Measurements from ENCODE around the gene CTTN.
"Not testable (repeated sequence)": the region's sequence is repeated elsewhere in the genome, so short reads cannot be mapped to it uniquely, and the experiment has no call there.

CTTN gene

DNA sequence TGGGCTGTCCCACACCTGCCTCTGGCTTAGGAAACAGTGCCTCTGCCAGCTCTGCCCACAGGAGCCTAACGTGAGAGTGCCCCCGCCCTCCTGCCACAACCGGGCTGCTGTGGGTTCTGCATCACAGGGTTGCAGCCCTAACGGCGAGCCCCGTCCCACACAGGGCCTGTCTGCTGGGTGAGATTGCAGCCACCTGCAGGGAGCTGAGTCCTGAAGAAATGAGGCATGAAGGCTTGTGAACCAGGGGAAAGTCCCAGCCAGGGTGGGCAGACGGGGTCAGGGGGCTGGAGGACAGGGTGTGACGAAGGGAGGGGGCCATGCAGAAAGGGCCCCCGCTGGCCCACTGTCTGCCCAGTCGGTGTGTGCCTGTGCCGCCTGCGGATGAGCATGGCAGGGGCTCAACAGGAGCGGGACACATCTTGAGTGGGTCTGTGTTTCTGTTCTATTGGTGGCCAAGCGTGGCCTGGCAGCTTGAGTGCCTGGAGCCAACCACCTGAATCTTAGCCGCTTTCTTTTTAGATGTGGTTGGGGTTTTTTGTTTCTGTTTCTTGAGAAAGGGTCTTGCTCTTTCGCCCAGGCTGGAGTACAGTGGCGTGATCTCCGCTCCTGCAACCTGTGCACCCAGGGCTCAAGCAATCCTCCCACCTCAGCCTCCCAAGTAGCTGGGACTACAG, 38.9 kb downstream of the CTTN start:
- peaks cover 14% of the 10 kb centered on the region; the same call in 1 of the 2 replicates for H4K20me1 ChIP-seq
- H3K27ac ChIP-seq: peak overlapping the region; percentile 67
- peaks cover 19% of the 10 kb centered on the region; the same call in 1 of the 2 replicates for H3K27me3 ChIP-seq
- 0 out of 2 replicates have a peak overlapping the region, but pooled peaks have one; percentile 35 for H3K4me3 ChIP-seq
- no peak overlapping the region; the same call in 1 of the 2 replicates for H3K9ac ChIP-seq
- no peaks in the 10 kb centered on the region for H3K36me3 ChIP-seq
- no peaks in the 10 kb centered on the region for H3K9me3 ChIP-seq
- peak overlapping the region; percentile 92 for H3K4me2 ChIP-seq
- no peak for TF ChIP-seq Cebpa-rat (IDR thresholded peaks at IDR 0.05)
- peaks cover 91% of the 10 kb centered on the region for H3K4me1 ChIP-seq

DNA sequence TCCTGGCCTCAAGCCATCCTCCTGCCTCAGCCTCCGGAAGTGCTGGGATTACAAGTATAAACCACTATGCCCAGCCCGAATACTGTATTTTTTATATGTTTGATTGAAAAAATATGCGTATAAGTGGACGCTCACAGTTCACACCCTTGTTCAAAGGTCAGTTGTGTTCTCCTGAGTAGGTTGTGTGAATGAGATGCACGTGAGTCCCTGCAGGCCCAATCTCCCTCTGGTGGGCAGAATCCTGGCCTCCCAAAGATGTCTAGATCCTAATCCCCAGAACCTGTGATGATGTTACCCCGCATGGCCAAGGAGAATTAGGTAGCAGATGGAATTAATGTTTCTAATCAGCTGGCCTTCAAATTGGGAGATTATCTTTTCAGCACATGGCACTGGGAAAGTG, 41.9 kb downstream of the CTTN start:
- Histone ChIP-seq H3K27me3 (peaks cover 6% of the 10 kb centered on the region; the same call in 1 of the 2 replicates), H3K4me3 (no peak overlapping the region), H3K9me3 (no peaks in the 10 kb centered on the region), H3K27ac (no peak overlapping the region), H3K36me3 (no peaks in the 10 kb centered on the region), H3K4me1 (peaks cover 82% of the 10 kb centered on the region), H3K9ac (no peak overlapping the region), H3K4me2 (no peak overlapping the region), H4K20me1 (peaks cover 14% of the 10 kb centered on the region; the same call in 1 of the 2 replicates)
- TF ChIP-seq Cebpa-rat (IDR thresholded peaks at IDR 0.05): no peak

DNA sequence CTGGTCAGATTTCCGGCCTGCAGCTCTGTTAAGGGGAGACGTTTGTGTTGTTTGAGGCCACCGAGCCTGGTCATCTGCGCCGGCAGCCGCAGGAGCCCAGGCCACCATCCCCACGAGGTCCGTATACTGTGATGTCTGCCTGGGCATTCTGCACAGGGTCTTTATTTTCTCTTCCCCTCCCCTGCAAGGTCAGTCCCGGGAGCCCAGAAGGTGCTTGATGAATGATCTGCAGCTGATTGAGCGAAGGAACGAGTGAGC, 45.4 kb downstream of the CTTN start:
- Histone ChIP-seq H3K9ac (no peak overlapping the region), H3K4me3 (no peak overlapping the region), H3K36me3 (no peaks in the 10 kb centered on the region), H3K9me3 (peaks cover 13% of the 10 kb centered on the region), H4K20me1 (no peaks in the 10 kb centered on the region), H3K27ac (no peak overlapping the region; the same call in 1 of the 2 replicates), H3K4me2 (peak overlapping the region; percentile 75), H3K27me3 (no peaks in the 10 kb centered on the region), H3K4me1 (peaks cover 47% of the 10 kb centered on the region)
- no peak for TF ChIP-seq Cebpa-rat (IDR thresholded peaks at IDR 0.05)

DNA sequence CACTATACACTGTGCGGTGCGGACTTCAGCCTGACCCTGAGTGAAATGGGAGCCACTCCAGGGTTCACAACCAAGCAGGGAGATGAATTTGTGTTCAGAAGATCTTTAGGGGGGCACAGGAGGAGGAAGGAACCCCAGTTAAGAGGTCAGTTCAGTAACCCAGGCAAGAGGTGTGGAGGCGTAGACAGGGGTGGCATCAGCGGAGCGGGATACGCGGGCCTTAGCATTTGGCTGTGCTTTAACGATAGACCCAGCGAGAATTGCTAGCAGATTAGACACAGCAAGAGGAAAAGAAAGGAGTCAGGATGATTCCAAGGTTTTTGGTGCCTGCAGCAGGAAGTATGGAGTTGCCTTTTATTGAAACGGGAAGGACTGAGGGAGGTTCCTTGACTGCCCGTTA, 46.8 kb downstream of the CTTN start:
- no peaks in the 10 kb centered on the region for H3K36me3 ChIP-seq
- H3K4me1 ChIP-seq: peaks cover 34% of the 10 kb centered on the region
- H3K9ac ChIP-seq: no peak overlapping the region
- TF ChIP-seq Cebpa-rat (IDR thresholded peaks at IDR 0.05): no peak
- no peak overlapping the region for H3K4me2 ChIP-seq
- H3K4me3 ChIP-seq: no peak overlapping the region
- H3K9me3 ChIP-seq: peaks cover 27% of the 10 kb centered on the region
- H3K27me3 ChIP-seq: no peaks in the 10 kb centered on the region
- no peaks in the 10 kb centered on the region for H4K20me1 ChIP-seq
- H3K27ac ChIP-seq: no peak overlapping the region

DNA sequence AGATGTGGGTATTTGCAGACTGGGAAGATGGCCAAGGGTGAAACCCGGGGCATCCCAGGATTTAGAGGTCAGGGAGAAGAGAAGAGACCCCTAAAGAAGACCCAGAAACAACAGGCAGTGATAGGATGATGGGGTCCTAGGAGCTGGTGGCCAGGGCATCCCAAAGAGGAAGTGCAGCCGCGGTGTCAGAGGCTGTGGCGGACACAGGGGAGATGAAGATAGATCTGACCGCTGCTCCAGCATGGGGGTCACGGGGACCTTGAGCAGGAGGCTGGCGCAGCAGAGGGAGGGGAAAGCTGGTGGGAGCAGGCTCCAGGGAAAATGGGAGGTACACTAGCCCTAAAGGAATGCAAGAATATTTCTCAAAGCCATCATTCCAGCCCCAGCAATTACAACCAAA, 47.3 kb downstream of the CTTN start:
- no peak for TF ChIP-seq Cebpa-rat (IDR thresholded peaks at IDR 0.05)
- Histone ChIP-seq H3K4me1 (peaks cover 33% of the 10 kb centered on the region), H3K9ac (no peak overlapping the region), H3K4me3 (no peak overlapping the region), H3K27ac (no peak overlapping the region), H3K9me3 (peaks cover 32% of the 10 kb centered on the region), H3K27me3 (no peaks in the 10 kb centered on the region), H4K20me1 (no peaks in the 10 kb centered on the region), H3K4me2 (no peak overlapping the region), H3K36me3 (no peaks in the 10 kb centered on the region)

DNA sequence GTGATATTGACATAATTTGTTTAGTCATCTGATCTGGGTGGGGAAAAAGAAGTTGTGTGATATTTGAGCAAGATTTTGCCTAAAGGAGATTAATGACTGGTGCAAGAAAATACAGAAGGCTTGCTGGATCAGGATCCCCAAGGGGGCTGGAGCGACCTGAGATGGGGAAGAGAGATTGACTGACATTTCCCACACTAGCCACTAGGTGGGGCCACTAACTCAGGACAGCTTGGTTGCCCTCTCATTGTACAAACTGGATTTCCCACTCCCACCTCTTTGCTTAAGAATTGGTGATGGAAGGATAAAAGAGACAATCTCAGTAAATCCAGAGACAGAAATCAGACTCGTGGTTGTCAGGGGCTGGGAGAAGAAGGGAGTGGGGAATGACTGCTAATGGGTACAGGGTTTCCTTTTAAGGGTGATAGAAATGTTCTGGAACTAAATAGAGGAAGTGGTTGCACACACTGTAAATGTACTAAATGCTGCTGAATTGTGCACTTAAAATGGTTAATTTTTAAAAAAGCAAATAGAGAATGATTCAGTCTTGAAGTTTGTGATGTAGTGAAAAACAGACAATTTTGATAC, 50.7 kb downstream of the CTTN start:
- Histone ChIP-seq H3K4me2 (no peak overlapping the region), H4K20me1 (no peaks in the 10 kb centered on the region), H3K4me3 (no peak overlapping the region), H3K36me3 (no peaks in the 10 kb centered on the region), H3K27me3 (no peaks in the 10 kb centered on the region), H3K9me3 (peaks cover 44% of the 10 kb centered on the region), H3K9ac (no peak overlapping the region), H3K4me1 (peaks cover 14% of the 10 kb centered on the region), H3K27ac (no peak overlapping the region)
- no peak for TF ChIP-seq Cebpa-rat (IDR thresholded peaks at IDR 0.05)

DNA sequence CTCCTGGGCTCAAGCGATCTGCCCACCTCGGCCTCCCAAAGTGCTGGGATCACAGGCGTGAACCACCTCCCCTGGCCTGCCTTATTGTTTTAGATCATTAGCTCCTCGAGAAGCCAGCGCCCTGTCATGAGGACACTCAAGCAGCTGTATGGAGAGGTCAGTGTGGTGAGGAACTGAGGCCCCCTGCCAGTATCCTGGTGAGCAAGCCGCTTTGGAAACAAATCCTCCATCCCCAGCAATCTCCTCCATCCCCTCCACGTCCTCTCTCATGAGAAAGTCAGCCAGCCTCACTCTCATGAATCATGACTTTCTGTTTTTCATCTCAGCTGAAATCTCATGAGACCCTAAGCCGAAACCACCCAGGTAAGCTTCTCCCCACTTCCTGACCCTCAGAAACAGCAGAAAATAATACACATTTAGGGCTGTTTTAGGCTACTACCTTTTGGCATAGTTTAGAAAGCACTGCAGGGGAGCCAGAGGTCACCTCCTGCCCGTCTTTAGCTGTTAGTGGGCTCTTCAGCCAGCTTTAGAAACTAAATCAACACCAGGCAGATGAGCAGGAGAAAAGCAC, 56.0 kb downstream of the CTTN start:
- no peaks in the 10 kb centered on the region for H3K27me3 ChIP-seq
- peaks cover 26% of the 10 kb centered on the region for H3K9me3 ChIP-seq
- H4K20me1 ChIP-seq: no peaks in the 10 kb centered on the region
- TF ChIP-seq Cebpa-rat (IDR thresholded peaks at IDR 0.05): no peak
- H3K4me3 ChIP-seq: no peak overlapping the region
- H3K27ac ChIP-seq: no peak overlapping the region
- peak overlapping the region; percentile 3; the same call in 1 of the 2 replicates for H3K4me2 ChIP-seq
- no peaks in the 10 kb centered on the region for H3K36me3 ChIP-seq
- peaks cover 25% of the 10 kb centered on the region for H3K4me1 ChIP-seq
- no peak overlapping the region for H3K9ac ChIP-seq

DNA sequence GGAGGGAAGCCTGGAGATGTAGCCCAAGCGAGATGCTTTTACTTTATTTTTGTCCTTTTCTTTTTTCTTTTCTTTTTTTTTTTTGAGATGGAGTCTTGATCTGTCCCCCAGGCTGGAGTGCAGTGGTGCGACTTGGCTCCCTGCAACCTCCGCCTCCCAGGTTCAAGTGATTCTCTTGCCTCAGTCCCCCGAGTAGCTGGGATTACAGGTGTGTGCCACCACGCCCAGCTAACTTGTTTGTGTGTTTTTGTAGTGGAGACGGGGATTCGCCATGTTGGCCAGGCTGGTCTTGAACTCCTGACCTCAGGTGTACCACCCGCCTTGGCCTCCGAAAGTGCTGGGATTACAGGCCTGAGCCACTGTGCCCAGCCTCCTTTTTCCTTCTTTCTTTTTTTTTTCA, 56.5 kb downstream of the CTTN start:
- not testable (repeated sequence) for H3K27me3 ChIP-seq, H3K4me2 ChIP-seq, H3K9ac ChIP-seq, H3K27ac ChIP-seq, H3K36me3 ChIP-seq, H3K4me3 ChIP-seq, H4K20me1 ChIP-seq
- H3K9me3 ChIP-seq: peaks cover 20% of the 10 kb centered on the region
- peaks cover 25% of the 10 kb centered on the region for H3K4me1 ChIP-seq

DNA sequence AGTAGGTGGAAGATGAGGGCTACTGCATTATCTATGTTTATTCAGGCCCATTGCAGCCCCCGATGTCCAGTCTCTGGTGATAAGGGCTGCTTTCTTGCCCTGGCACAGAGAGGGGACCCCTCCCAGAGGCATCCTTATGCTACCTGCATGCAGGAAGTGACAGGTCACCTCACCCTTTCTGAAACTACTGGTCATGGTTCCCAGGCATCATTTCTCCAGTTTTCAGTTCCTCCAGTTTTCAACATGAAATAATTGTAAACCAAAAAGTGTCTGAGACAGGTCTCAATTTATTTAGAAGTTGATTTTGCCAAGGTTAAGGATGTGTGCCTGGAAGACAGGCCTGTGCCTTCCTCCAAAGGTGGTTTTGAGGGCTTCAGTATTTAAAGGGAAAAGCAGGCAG, 57.0 kb downstream of the CTTN start:
- no peak overlapping the region for H3K4me2 ChIP-seq
- no peak overlapping the region for H3K9ac ChIP-seq
- no peaks in the 10 kb centered on the region for H4K20me1 ChIP-seq
- H3K4me3 ChIP-seq: no peak overlapping the region
- TF ChIP-seq Cebpa-rat (IDR thresholded peaks at IDR 0.05): no peak
- no peaks in the 10 kb centered on the region for H3K27me3 ChIP-seq
- H3K27ac ChIP-seq: no peak overlapping the region
- H3K9me3 ChIP-seq: peaks cover 15% of the 10 kb centered on the region
- H3K36me3 ChIP-seq: no peaks in the 10 kb centered on the region
- H3K4me1 ChIP-seq: peaks cover 28% of the 10 kb centered on the region

DNA sequence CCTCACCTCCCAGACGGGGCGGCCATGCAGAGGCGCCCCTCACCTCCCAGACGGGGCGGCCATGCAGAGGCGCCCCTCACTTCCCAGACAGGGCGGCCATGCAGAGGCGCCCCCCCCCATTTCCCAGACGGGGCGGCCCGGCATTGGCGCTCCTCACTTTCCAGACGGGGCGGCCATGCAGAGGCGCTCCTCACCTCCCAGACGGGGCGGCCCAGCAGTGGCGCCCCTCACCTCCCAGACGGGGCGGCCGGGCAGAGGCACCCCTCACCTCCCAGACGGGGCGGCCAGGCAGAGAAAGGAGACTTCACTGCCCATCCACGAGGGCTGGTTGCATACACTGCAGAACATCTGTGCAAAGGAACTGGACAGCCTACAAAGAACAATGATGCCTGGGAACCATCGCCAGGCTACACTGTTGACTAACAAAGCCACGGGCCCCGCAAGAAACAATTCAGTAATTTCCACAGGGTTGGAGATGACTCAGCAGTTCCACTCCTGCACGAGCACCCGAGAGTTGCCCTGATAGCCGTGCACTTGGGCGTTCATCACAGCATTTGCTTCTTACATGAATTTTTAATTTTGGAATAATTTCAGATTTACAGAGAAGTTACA, 58.7 kb downstream of the CTTN start:
- Histone ChIP-seq H3K4me3 (no peak overlapping the region), H3K27ac (no peak overlapping the region), H3K9me3 (peaks cover 5% of the 10 kb centered on the region), H3K4me2 (no peak overlapping the region; the same call in 1 of the 2 replicates), H4K20me1 (no peaks in the 10 kb centered on the region), H3K27me3 (no peaks in the 10 kb centered on the region), H3K9ac (no peak overlapping the region), H3K4me1 (peaks cover 42% of the 10 kb centered on the region), H3K36me3 (no peaks in the 10 kb centered on the region)
- TF ChIP-seq Cebpa-rat (IDR thresholded peaks at IDR 0.05): no peak
